GM12875 (cell line): ENCODE measurements around the gene NFIC.

Source experiments
- H3K4me3 ChIP-seq: one replicate; pipeline ENCODE4 v1.5.1; 2011; ENCODE audit warnings: low read depth, low read length, control low read depth
- CTCF ChIP-seq: IDR thresholded peaks from 2 replicates; pipeline ENCODE4 v1.5.1; 2011; ENCODE audit warnings: low read depth, mild to moderate bottlenecking, control low read depth, inconsistent platforms, low read length, moderate library complexity, borderline replicate concordance; ENCODE audit not compliant: insufficient read depth

The NFIC gene

GRCh38 chr19:3508771-3509535 is 142.6 kb downstream of the NFIC start:
- no peak for TF ChIP-seq CTCF
- no peak overlapping the region for H3K4me3 ChIP-seq

- no peak for TF ChIP-seq CTCF
- no peak overlapping the region for H3K4me3 ChIP-seq
Observed at GRCh38 chr19:3509566-3509989, 143.2 kb downstream of the NFIC start.

- no peak for TF ChIP-seq CTCF
Observed at GRCh38 chr19:3510727-3511126, 144.3 kb downstream of the NFIC start.

GRCh38 chr19:3511506-3512251 is 145.3 kb downstream of the NFIC start:
- TF ChIP-seq CTCF: no peak

More at GRCh38 chr19:3510727-3511126, 144.3 kb downstream of the NFIC start:
- no peak overlapping the region for H3K4me3 ChIP-seq

GRCh38 chr19:3512562-3513228 is 146.3 kb downstream of the NFIC start:
- TF ChIP-seq CTCF: no peak

More at GRCh38 chr19:3511506-3512251, 145.3 kb downstream of the NFIC start:
- no peak overlapping the region for H3K4me3 ChIP-seq

GRCh38 chr19:3513229-3514140 is 147.1 kb downstream of the NFIC start:
- no peak for TF ChIP-seq CTCF
- H3K4me3 ChIP-seq: no peak overlapping the region

More at GRCh38 chr19:3512562-3513228, 146.3 kb downstream of the NFIC start:
- H3K4me3 ChIP-seq: no peak overlapping the region
